ENCODE data around the gene TRIM40. TPM values are rescaled to one million over a fixed set of nuclear protein-coding genes. Genes with fewer than 3 reads are reported as not detected.
"Not testable (repeated sequence)": the region's sequence is repeated elsewhere in the genome, so short reads cannot be mapped to it uniquely, and the experiment has no call there.

TRIM40 gene
- total and polyA plus RNA-seq, 2 of the 13 experiments (the other 11 are each of a cell fraction or from before 2014, with no cell fraction given): 0.58 TPM; not detected in 1

- H3K4me2 ChIP-seq (ENCODE audit: low read depth, low read length); H3K27me3 ChIP-seq (ENCODE audit: control insufficient read depth in 1 of 2, insufficient read depth in 2 of 2, low read length in 2 of 2); H3K27ac ChIP-seq (ENCODE audit: extremely low read length, insufficient read depth, low read length); H2AFZ ChIP-seq (ENCODE audit: low read length); ATAC-seq; in situ Hi-C loops (cut with HindIII; ENCODE audit: extremely low pct_ligation_motif_present, low pct_unique_long_range_greater_than_20kb); H3K9me3 ChIP-seq (ENCODE audit: low read length); CTCF ChIA-PET (ENCODE audit: low intra/inter-chr PET ratio, low total read pairs); DNase-seq (ENCODE audit: low spot score); H4K20me1 ChIP-seq (ENCODE audit: insufficient read depth, low read length); BruUV-seq (replicated peaks); H3K4me3 ChIP-seq (replicated peaks in 1 of 3; ENCODE audit: insufficient read depth in 1 of 3, low read depth in 2 of 3, low read length in 3 of 3); H3K36me3 ChIP-seq (replicated peaks in 1 of 2; ENCODE audit: control insufficient read depth in 1 of 2, insufficient read depth in 2 of 2, low read length in 2 of 2); H3K79me2 ChIP-seq (ENCODE audit: insufficient read depth, low read length); H3K9ac ChIP-seq (ENCODE audit: insufficient read depth, low read depth, low read length); FAIRE-seq; POLR2A ChIA-PET; intact Hi-C loops (cut with micrococcal nuclease; ENCODE audit: unreplicated experiment): not testable (repeated sequence)
- H3K4me1 ChIP-seq (ENCODE audit: insufficient read depth, low read length): peaks cover 56% of the 10 kb centered on the region
- TF ChIP-seq, protein P1, sequence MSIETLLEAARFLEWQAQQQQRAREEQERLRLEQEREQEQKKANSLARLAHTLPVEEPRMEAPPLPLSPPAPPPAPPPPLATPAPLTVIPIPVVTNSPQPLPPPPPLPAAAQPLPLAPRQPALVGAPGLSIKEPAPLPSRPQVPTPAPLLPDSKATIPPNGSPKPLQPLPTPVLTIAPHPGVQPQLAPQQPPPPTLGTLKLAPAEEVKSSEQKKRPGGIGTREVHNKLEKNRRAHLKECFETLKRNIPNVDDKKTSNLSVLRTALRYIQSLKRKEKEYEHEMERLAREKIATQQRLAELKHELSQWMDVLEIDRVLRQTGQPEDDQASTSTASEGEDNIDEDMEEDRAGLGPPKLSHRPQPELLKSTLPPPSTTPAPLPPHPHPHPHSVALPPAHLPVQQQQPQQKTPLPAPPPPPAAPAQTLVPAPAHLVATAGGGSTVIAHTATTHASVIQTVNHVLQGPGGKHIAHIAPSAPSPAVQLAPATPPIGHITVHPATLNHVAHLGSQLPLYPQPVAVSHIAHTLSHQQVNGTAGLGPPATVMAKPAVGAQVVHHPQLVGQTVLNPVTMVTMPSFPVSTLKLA (IDR thresholded peaks at IDR 0.05): peak; percentile 66
- WGBS (ENCODE audit: low lambda C conversion rate): 43% methylated on average over 8 of the region's 8 CpGs
Observed at GRCh38 chr6:30140240-30140639, 4.3 kb downstream of the TRIM40 start.

DNA sequence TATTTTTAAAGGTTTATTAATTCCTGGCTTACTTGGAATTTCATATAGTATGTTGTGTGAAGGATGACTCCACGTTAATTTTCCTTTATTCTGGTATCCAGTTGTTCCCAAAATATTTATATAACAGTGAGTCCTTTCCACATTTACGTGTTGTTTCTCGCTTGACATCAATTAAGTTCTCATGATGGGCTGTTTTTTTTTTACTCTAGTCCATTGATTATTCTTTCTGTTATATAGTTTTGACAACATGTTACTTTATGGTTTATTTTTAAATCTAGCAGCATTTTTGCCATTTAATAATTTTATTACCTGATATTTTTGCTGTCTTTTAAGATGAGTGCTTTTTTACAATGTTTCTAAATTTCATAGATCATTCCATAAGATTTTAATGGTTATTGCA lies 6.7 kb downstream of the TRIM40 start:
- 46% methylated on average over 3 of the region's 3 CpGs for WGBS (ENCODE audit: low lambda C conversion rate)
- no peaks in the 10 kb centered on the region for H3K36me3 ChIP-seq (replicated peaks in 1 of 2; ENCODE audit: control insufficient read depth in 1 of 2, insufficient read depth in 2 of 2, low read length in 2 of 2)
- H3K4me3 ChIP-seq (replicated peaks in 1 of 3; ENCODE audit: insufficient read depth in 1 of 3, low read depth in 2 of 3, low read length in 3 of 3): no peak overlapping the region
- POLR2A ChIA-PET: interaction anchor here (0.8 kb wide), 1 partner anchor 41 kb away, joined by 3 read pairs; no protein-coding TSS in a partner anchor
- no peak overlapping the region for H3K4me2 ChIP-seq (ENCODE audit: low read depth, low read length)
- H3K4me1 ChIP-seq (ENCODE audit: insufficient read depth, low read length): peaks cover 36% of the 10 kb centered on the region
- no peaks in the 10 kb centered on the region for H3K9me3 ChIP-seq (ENCODE audit: low read length)
- no TSS peak for BruUV-seq (replicated peaks)
- DNase-seq (ENCODE audit: low spot score) (no peak), FAIRE-seq (no peak), ATAC-seq (no peak)
- no peaks in the 10 kb centered on the region for H4K20me1 ChIP-seq (ENCODE audit: insufficient read depth, low read length)
- in situ Hi-C loops (cut with HindIII; ENCODE audit: extremely low pct_ligation_motif_present, low pct_unique_long_range_greater_than_20kb): no loop called here
- CTCF ChIA-PET (ENCODE audit: low intra/inter-chr PET ratio, low total read pairs): no interaction called here
- no peaks in the 10 kb centered on the region for H3K79me2 ChIP-seq (ENCODE audit: insufficient read depth, low read length)
- no peak overlapping the region for H3K27ac ChIP-seq (ENCODE audit: extremely low read length, insufficient read depth, low read length)
- H3K27me3 ChIP-seq (ENCODE audit: control insufficient read depth in 1 of 2, insufficient read depth in 2 of 2, low read length in 2 of 2): no peaks in the 10 kb centered on the region; a peak in 1 of 5 replicates
- no peak overlapping the region for H3K9ac ChIP-seq (ENCODE audit: insufficient read depth, low read depth, low read length)
- intact Hi-C loops (cut with micrococcal nuclease; ENCODE audit: unreplicated experiment): no loop called here
- no peak overlapping the region for H2AFZ ChIP-seq (ENCODE audit: low read length)
- TF ChIP-seq, protein P2, sequence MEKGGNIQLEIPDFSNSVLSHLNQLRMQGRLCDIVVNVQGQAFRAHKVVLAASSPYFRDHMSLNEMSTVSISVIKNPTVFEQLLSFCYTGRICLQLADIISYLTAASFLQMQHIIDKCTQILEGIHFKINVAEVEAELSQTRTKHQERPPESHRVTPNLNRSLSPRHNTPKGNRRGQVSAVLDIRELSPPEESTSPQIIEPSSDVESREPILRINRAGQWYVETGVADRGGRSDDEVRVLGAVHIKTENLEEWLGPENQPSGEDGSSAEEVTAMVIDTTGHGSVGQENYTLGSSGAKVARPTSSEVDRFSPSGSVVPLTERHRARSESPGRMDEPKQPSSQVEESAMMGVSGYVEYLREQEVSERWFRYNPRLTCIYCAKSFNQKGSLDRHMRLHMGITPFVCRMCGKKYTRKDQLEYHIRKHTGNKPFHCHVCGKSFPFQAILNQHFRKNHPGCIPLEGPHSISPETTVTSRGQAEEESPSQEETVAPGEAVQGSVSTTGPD (CRISPR knock-in tag; IDR thresholded peaks at IDR 0.05): no peak
- TF ChIP-seq SYNCRIP (IDR thresholded peaks at IDR 0.05; ENCODE audit: insufficient read depth, low read depth, low read length): no peak
- TF ChIP-seq HNRNPK (IDR thresholded peaks at IDR 0.05; ENCODE audit: low read depth, low read length, poor library complexity, severe bottlenecking): no peak
- TF ChIP-seq RFXAP (CRISPR knock-in tag; IDR thresholded peaks at IDR 0.05; ENCODE audit: borderline replicate concordance): no peak
- no peak for TF ChIP-seq PRMT3 (CRISPR knock-in tag; IDR thresholded peaks at IDR 0.05; ENCODE audit: borderline replicate concordance, low read depth)
- no peak for TF ChIP-seq GMEB1 (CRISPR knock-in tag; IDR thresholded peaks at IDR 0.05; ENCODE audit: borderline replicate concordance)

Data from HepG2 (cell line).